Neural cell (in vitro differentiated cells): ENCODE measurements around the gene C11orf68.

Source experiments
- EZH2 ChIP-seq: fragments of 200-600, 300-800 bp; shearing (Covaris generic), sonication (generic); IDR thresholded peaks from 2 replicates; pipeline ENCODE4 v1.6.1; 2014; ENCODE audit warnings: antibody characterized with exemption, low read length, borderline replicate concordance, mild to moderate bottlenecking; ENCODE audit not compliant: insufficient read depth, poor library complexity, severe bottlenecking
- MXI1 ChIP-seq: fragments of 450-650 bp; conservative IDR thresholded peaks from 2 replicates; pipeline ENCODE4 v1.6.1; 2014; ENCODE audit warnings: antibody characterized with exemption, mild to moderate bottlenecking; ENCODE audit not compliant: poor library complexity, severe bottlenecking
- POLR2AphosphoS5 ChIP-seq: IDR thresholded peaks from 2 replicates; pipeline ENCODE4 v1.6.1; 2012
- TAF1 ChIP-seq: IDR thresholded peaks from 2 replicates; pipeline ENCODE4 v1.6.1; 2012; ENCODE audit warnings: low read depth
- TF ChIP-seq, protein P1 (sequence below): fragments of 450-650 bp; IDR thresholded peaks from 2 replicates; pipeline ENCODE4 v1.5.1; 2014; ENCODE audit warnings: antibody characterized with exemption, mild to moderate bottlenecking, moderate library complexity; ENCODE audit not compliant: poor library complexity, severe bottlenecking
- TF ChIP-seq, protein P2 (sequence below): IDR thresholded peaks from 2 replicates; pipeline ENCODE4 v1.6.1; 2012; ENCODE audit warnings: borderline replicate concordance

DNA sequence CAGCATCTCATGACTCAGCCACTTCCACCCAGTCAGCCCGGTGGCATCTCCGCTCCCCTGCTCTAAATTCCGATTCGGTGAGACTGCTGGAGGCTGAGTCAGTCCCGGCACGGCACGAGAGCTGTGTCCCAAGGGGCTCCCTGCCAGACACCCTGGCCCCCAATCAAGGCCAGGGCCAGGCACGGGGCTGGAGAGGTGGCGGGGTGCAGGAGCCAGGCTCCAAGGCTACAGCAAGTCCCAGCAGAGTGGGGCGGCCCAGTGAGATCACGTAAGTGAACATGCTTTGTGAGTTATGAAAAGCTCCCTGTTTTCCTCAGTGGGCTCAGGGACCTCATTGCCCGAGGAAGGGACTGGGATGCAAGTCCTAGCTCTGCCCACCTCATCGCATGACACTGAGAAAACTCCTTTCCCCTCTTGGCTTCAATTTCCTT is 3.0 kb downstream of the C11orf68 start:
- TF ChIP-seq, protein P1, sequence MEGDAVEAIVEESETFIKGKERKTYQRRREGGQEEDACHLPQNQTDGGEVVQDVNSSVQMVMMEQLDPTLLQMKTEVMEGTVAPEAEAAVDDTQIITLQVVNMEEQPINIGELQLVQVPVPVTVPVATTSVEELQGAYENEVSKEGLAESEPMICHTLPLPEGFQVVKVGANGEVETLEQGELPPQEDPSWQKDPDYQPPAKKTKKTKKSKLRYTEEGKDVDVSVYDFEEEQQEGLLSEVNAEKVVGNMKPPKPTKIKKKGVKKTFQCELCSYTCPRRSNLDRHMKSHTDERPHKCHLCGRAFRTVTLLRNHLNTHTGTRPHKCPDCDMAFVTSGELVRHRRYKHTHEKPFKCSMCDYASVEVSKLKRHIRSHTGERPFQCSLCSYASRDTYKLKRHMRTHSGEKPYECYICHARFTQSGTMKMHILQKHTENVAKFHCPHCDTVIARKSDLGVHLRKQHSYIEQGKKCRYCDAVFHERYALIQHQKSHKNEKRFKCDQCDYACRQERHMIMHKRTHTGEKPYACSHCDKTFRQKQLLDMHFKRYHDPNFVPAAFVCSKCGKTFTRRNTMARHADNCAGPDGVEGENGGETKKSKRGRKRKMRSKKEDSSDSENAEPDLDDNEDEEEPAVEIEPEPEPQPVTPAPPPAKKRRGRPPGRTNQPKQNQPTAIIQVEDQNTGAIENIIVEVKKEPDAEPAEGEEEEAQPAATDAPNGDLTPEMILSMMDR = no peak
- TF ChIP-seq MXI1 (no peak), POLR2AphosphoS5 (no peak), TAF1 (no peak), EZH2 (no peak)
- TF ChIP-seq, protein P2, sequence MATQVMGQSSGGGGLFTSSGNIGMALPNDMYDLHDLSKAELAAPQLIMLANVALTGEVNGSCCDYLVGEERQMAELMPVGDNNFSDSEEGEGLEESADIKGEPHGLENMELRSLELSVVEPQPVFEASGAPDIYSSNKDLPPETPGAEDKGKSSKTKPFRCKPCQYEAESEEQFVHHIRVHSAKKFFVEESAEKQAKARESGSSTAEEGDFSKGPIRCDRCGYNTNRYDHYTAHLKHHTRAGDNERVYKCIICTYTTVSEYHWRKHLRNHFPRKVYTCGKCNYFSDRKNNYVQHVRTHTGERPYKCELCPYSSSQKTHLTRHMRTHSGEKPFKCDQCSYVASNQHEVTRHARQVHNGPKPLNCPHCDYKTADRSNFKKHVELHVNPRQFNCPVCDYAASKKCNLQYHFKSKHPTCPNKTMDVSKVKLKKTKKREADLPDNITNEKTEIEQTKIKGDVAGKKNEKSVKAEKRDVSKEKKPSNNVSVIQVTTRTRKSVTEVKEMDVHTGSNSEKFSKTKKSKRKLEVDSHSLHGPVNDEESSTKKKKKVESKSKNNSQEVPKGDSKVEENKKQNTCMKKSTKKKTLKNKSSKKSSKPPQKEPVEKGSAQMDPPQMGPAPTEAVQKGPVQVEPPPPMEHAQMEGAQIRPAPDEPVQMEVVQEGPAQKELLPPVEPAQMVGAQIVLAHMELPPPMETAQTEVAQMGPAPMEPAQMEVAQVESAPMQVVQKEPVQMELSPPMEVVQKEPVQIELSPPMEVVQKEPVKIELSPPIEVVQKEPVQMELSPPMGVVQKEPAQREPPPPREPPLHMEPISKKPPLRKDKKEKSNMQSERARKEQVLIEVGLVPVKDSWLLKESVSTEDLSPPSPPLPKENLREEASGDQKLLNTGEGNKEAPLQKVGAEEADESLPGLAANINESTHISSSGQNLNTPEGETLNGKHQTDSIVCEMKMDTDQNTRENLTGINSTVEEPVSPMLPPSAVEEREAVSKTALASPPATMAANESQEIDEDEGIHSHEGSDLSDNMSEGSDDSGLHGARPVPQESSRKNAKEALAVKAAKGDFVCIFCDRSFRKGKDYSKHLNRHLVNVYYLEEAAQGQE = no peak
